IPS-20b (cell line): ENCODE results near the gene SARNP.

Experiments used
- H3K27ac ChIP-seq: one replicate; pipeline ENCODE4 v1.5.1; 2013; ENCODE audit warnings: low read length
- H3K27me3 ChIP-seq: 2 replicates; pipeline ENCODE4 v1.6.1; 2013; ENCODE audit warnings: mild to moderate bottlenecking, low read length, inconsistent platforms; ENCODE audit not compliant: insufficient read depth
- H3K36me3 ChIP-seq: 2 replicates; pipeline ENCODE4 v1.6.1; 2013; ENCODE audit warnings: low read depth, mild to moderate bottlenecking, inconsistent platforms, low read length, moderate library complexity; ENCODE audit not compliant: insufficient read depth
- H3K4me1 ChIP-seq: 2 replicates; pipeline ENCODE4 v1.6.1; 2013; ENCODE audit warnings: mild to moderate bottlenecking, control low read depth, inconsistent platforms, low read length, moderate library complexity; ENCODE audit not compliant: insufficient read depth
- H3K4me3 ChIP-seq: 2 replicates; pipeline ENCODE4 v1.5.1; 2013; ENCODE audit warnings: mild to moderate bottlenecking, low read length, inconsistent platforms
- H3K9ac ChIP-seq: 2 replicates; pipeline ENCODE4 v1.6.1; 2013; ENCODE audit warnings: low read depth, mild to moderate bottlenecking, inconsistent platforms, low read length, moderate library complexity
- H3K9me3 ChIP-seq: 2 replicates; pipeline ENCODE4 v1.6.1; 2013; ENCODE audit warnings: mild to moderate bottlenecking, low read depth, low read length, inconsistent platforms; ENCODE audit not compliant: insufficient read depth

Gene SARNP

GRCh38 chr12:55748230-55748993 lies 69.1 kb downstream of the SARNP start:
- no peaks in the 10 kb centered on the region for H3K9me3 ChIP-seq
- no peak overlapping the region for H3K27ac ChIP-seq
- H3K36me3 ChIP-seq: peaks cover 62% of the 10 kb centered on the region

GRCh38 chr12:55746913-55747231 lies 70.7 kb downstream of the SARNP start:
- Histone ChIP-seq H3K9ac (peak overlapping the region; percentile 90), H3K36me3 (peaks cover 48% of the 10 kb centered on the region), H3K9me3 (no peaks in the 10 kb centered on the region), H3K27me3 (no peaks in the 10 kb centered on the region; the same call in 1 of the 2 replicates), H3K4me1 (peaks cover 34% of the 10 kb centered on the region), H3K27ac (no peak overlapping the region), H3K4me3 (peak overlapping the region; percentile 99)

More at GRCh38 chr12:55748230-55748993, 69.1 kb downstream of the SARNP start:
- Histone ChIP-seq H3K4me1 (peaks cover 31% of the 10 kb centered on the region), H3K4me3 (no peak overlapping the region), H3K27me3 (no peaks in the 10 kb centered on the region), H3K9ac (no peak overlapping the region)

GRCh38 chr12:55746174-55746912 lies 71.2 kb downstream of the SARNP start:
- peak overlapping the region; percentile 90 for H3K9ac ChIP-seq
- H3K4me3 ChIP-seq: peak overlapping the region; percentile 99
- no peaks in the 10 kb centered on the region for H3K9me3 ChIP-seq
- peaks cover 43% of the 10 kb centered on the region for H3K36me3 ChIP-seq
- no peaks in the 10 kb centered on the region; the same call in 1 of the 2 replicates for H3K27me3 ChIP-seq
- peak overlapping the region; percentile 86 for H3K27ac ChIP-seq
- peaks cover 36% of the 10 kb centered on the region for H3K4me1 ChIP-seq

- H3K9ac ChIP-seq: peak overlapping the region; percentile 90
- H3K27me3 ChIP-seq: no peaks in the 10 kb centered on the region; the same call in 1 of the 2 replicates
- H3K4me3 ChIP-seq: peak overlapping the region; percentile 99
- H3K36me3 ChIP-seq: peaks cover 35% of the 10 kb centered on the region
- peaks cover 36% of the 10 kb centered on the region for H3K4me1 ChIP-seq
- no peaks in the 10 kb centered on the region for H3K9me3 ChIP-seq
- H3K27ac ChIP-seq: peak overlapping the region; percentile 88
These were observed 72.0 kb downstream of the SARNP start for GRCh38 chr12:55745361-55746173.

GRCh38 chr12:55744340-55745030 lies 73.0 kb downstream of the SARNP start:
- H3K9ac ChIP-seq: peak overlapping the region; percentile 90
- peak overlapping the region; percentile 62 for H3K27ac ChIP-seq
- peak overlapping the region; percentile 99 for H3K4me3 ChIP-seq
- no peaks in the 10 kb centered on the region; the same call in 1 of the 2 replicates for H3K27me3 ChIP-seq
- peaks cover 24% of the 10 kb centered on the region for H3K36me3 ChIP-seq
- H3K9me3 ChIP-seq: no peaks in the 10 kb centered on the region
- H3K4me1 ChIP-seq: peaks cover 36% of the 10 kb centered on the region

- Histone ChIP-seq H3K4me3 (peak overlapping the region; percentile 99), H3K27me3 (no peaks in the 10 kb centered on the region; the same call in 1 of the 2 replicates), H3K27ac (peak overlapping the region; percentile 62)
These were observed 73.9 kb downstream of the SARNP start for GRCh38 chr12:55743406-55744339.

GRCh38 chr12:55742719-55743405 lies 74.7 kb downstream of the SARNP start, which contains the start of gene GDF11:
Gene GDF11, plus strand, starts transcription at chr12:55743122. Its CDS starts 195 bp downstream, at chr12:55743317.
- peaks cover 8% of the 10 kb centered on the region; the same call in 1 of the 2 replicates for H3K36me3 ChIP-seq
- no peaks in the 10 kb centered on the region for H3K9me3 ChIP-seq
- peak within 1 kb of the TSS; percentile 62 for H3K27ac ChIP-seq
- peak within 1 kb of the TSS; percentile 99 for H3K4me3 ChIP-seq
- peak within 1 kb of the TSS; percentile 90 for H3K9ac ChIP-seq
- peaks cover 29% of the 10 kb centered on the region for H3K4me1 ChIP-seq
- H3K27me3 ChIP-seq: no peaks in the 10 kb centered on the region; the same call in 1 of the 2 replicates

More at GRCh38 chr12:55743406-55744339, 73.9 kb downstream of the SARNP start:
- H3K9me3 ChIP-seq: no peaks in the 10 kb centered on the region
- peaks cover 36% of the 10 kb centered on the region for H3K4me1 ChIP-seq
- peaks cover 16% of the 10 kb centered on the region for H3K36me3 ChIP-seq
- peak overlapping the region; percentile 90 for H3K9ac ChIP-seq

- Histone ChIP-seq H3K4me3 (peak overlapping the region; percentile 66), H3K4me1 (peaks cover 27% of the 10 kb centered on the region), H3K9ac (peak overlapping the region; percentile 69; the same call in 1 of the 2 replicates), H3K9me3 (no peaks in the 10 kb centered on the region), H3K27ac (no peak overlapping the region), H3K27me3 (no peaks in the 10 kb centered on the region; the same call in 1 of the 2 replicates), H3K36me3 (peaks cover under 1% of the 10 kb centered on the region; the same call in 1 of the 2 replicates)
These were observed 75.4 kb downstream of the SARNP start for GRCh38 chr12:55741931-55742680.

- H3K4me1 ChIP-seq: peaks cover 10% of the 10 kb centered on the region
- no peaks in the 10 kb centered on the region for H3K9me3 ChIP-seq
- no peak overlapping the region for H3K9ac ChIP-seq
- H3K36me3 ChIP-seq: no peaks in the 10 kb centered on the region
- H3K4me3 ChIP-seq: peak overlapping the region; percentile 78; the same call in 1 of the 2 replicates
- no peak overlapping the region for H3K27ac ChIP-seq
- no peaks in the 10 kb centered on the region; the same call in 1 of the 2 replicates for H3K27me3 ChIP-seq
These were observed 78.5 kb downstream of the SARNP start for GRCh38 chr12:55739025-55739378.
